MCF 10A (cell line): Measurements from ENCODE around the gene PLSCR2. TPM values are rescaled to one million over a fixed set of nuclear protein-coding genes. Genes with fewer than 3 reads are reported as not detected.

Experiments
- BruUV-seq: library from RNA; stranded (reverse); fragments of 400-500 nt; replicated peaks from 2 replicates; lab custom pipeline; 2021; lab: Mats Ljungman, UMichigan
- CTCF ChIA-PET: fragments of 300-600 bp; sonication (Branson Sonifier 250); formaldehyde crosslinking; extraction: SDS; loops from one replicate; lab custom pipeline; 2021; ENCODE audit warnings: antibody characterized with exemption, inconsistent platforms; lab: Yijun Ruan, JAX
- POLR2A ChIA-PET: fragments of 300-600, 350-650 bp; sonication (Branson Sonifier 250); formaldehyde crosslinking; extraction: SDS; loops from one replicate; lab custom pipeline; 2020; ENCODE audit warnings: antibody characterized with exemption, inconsistent platforms; lab: Yijun Ruan, JAX
- DNase-seq: peaks from one replicate; pipeline ENCODE4 v3.0.0-alpha.2; 2018; ENCODE audit not compliant: unreplicated experiment
- H3K27ac Mint-ChIP-seq: one replicate; pipeline ENCODE4 v1.8.0; 2022; ENCODE audit warnings: mild to moderate bottlenecking, low read depth, mixed read lengths; ENCODE audit not compliant: unreplicated experiment
- H3K27me3 Mint-ChIP-seq: one replicate; pipeline ENCODE4 v1.8.0; 2022; ENCODE audit warnings: mixed read lengths; ENCODE audit not compliant: insufficient read depth, unreplicated experiment
- H3K36me3 Mint-ChIP-seq: one replicate; pipeline ENCODE4 v1.8.0; 2022; ENCODE audit warnings: mild to moderate bottlenecking, moderate library complexity, mixed read lengths; ENCODE audit not compliant: insufficient read depth, unreplicated experiment
- H3K4me1 Mint-ChIP-seq: one replicate; pipeline ENCODE4 v1.8.0; 2022; ENCODE audit warnings: mixed read lengths; ENCODE audit not compliant: insufficient read depth, unreplicated experiment
- H3K4me3 Mint-ChIP-seq: one replicate; pipeline ENCODE4 v1.8.0; 2022; ENCODE audit warnings: mild to moderate bottlenecking, moderate library complexity, mixed read lengths; ENCODE audit not compliant: unreplicated experiment
- H3K9me3 Mint-ChIP-seq: one replicate; pipeline ENCODE4 v1.8.0; 2022; ENCODE audit warnings: mixed read lengths; ENCODE audit not compliant: unreplicated experiment
- CTCF ChIP-seq: fragments of 200-600 bp; IDR thresholded peaks from one replicate; pipeline ENCODE4 v1.8.0; 2022; ENCODE audit warnings: antibody characterized with exemption, mild to moderate bottlenecking; ENCODE audit not compliant: unreplicated experiment
- intact Hi-C: fragments of 100-400 bp; cut with micrococcal nuclease; formaldehyde crosslinking; loops from 2 replicates; pipeline ENCODE4 v1.14.1; 2022
- total RNA-seq: library from RNA; stranded (reverse); gene quantifications from 2 replicates; pipeline ENCODE4 v1.2.3, GENCODE V29; 2022

PLSCR2 gene
- total RNA-seq, 1 experiment from 2014 or later, result not detected

- Mint-ChIP-seq H3K36me3 (peaks cover 4% of the 10 kb centered on the region), H3K9me3 (no peaks in the 10 kb centered on the region), H3K27me3 (no peaks in the 10 kb centered on the region), H3K27ac (peak overlapping the region; percentile 79), H3K4me1 (peaks cover 22% of the 10 kb centered on the region), H3K4me3 (no peak overlapping the region)
- ChIA-PET CTCF (interaction anchor here (0.8 kb wide), 1 partner anchor 109 kb away, joined by 3 read pairs; no protein-coding TSS in a partner anchor), POLR2A (interaction anchor here (1.2 kb wide), 1 partner anchor 38 kb away, joined by 3 read pairs; no protein-coding TSS in a partner anchor)
- peak; percentile 58 for DNase-seq
- intact Hi-C loops, result no loop called here
- no peak for TF ChIP-seq CTCF
- no TSS peak for BruUV-seq
These were observed 651 bp downstream of the PLSCR2 start for GRCh38 chr3:146468671-146469149.

- POLR2A ChIA-PET, result interaction anchor here (1.2 kb wide), 1 partner anchor 38 kb away, joined by 3 read pairs; no protein-coding TSS in a partner anchor
- H3K27ac Mint-ChIP-seq, result peak overlapping the region; percentile 79
- BruUV-seq, result no TSS peak
- intact Hi-C loops, result no loop called here
- no peaks in the 10 kb centered on the region for H3K27me3 Mint-ChIP-seq
- peak; percentile 58 for DNase-seq
- H3K36me3 Mint-ChIP-seq, result peaks cover 3% of the 10 kb centered on the region
- H3K4me1 Mint-ChIP-seq, result peaks cover 20% of the 10 kb centered on the region
- CTCF ChIA-PET, result interaction anchor here (0.8 kb wide), 1 partner anchor 109 kb away, joined by 3 read pairs; no protein-coding TSS in a partner anchor
- H3K9me3 Mint-ChIP-seq, result no peaks in the 10 kb centered on the region
- no peak overlapping the region for H3K4me3 Mint-ChIP-seq
- TF ChIP-seq CTCF, result no peak
These were observed 1.1 kb downstream of the PLSCR2 start for GRCh38 chr3:146468234-146468633.

- ChIA-PET POLR2A (no interaction called here), CTCF (interaction anchor here (1.7 kb wide), 1 partner anchor 10 kb away, joined by 4 read pairs; no protein-coding TSS in a partner anchor)
- H3K4me1 Mint-ChIP-seq, result peaks cover 20% of the 10 kb centered on the region
- no peak overlapping the region for H3K4me3 Mint-ChIP-seq
- no peak for TF ChIP-seq CTCF
- no TSS peak for BruUV-seq
- DNase-seq, result peak; percentile 14
- no peaks in the 10 kb centered on the region for H3K9me3 Mint-ChIP-seq
- no peaks in the 10 kb centered on the region for H3K27me3 Mint-ChIP-seq
- intact Hi-C loops, result no loop called here
- no peaks in the 10 kb centered on the region for H3K36me3 Mint-ChIP-seq
- H3K27ac Mint-ChIP-seq, result peak overlapping the region; percentile 85
These were observed 2.8 kb downstream of the PLSCR2 start for GRCh38 chr3:146466604-146467003.

- BruUV-seq, result no TSS peak
- Mint-ChIP-seq H3K27ac (peak overlapping the region; percentile 85), H3K36me3 (no peaks in the 10 kb centered on the region), H3K9me3 (no peaks in the 10 kb centered on the region), H3K4me3 (no peak overlapping the region), H3K4me1 (peaks cover 20% of the 10 kb centered on the region), H3K27me3 (no peaks in the 10 kb centered on the region)
- no peak for TF ChIP-seq CTCF
- ChIA-PET POLR2A (interaction anchor here (1.5 kb wide), 1 partner anchor 79 kb away, joined by 4 read pairs; the partner anchor contains the start of gene PLSCR1), CTCF (interaction anchor here (1.7 kb wide), 1 partner anchor 11 kb away, joined by 4 read pairs; no protein-coding TSS in a partner anchor)
- intact Hi-C loops, result no loop called here
- DNase-seq, result no peak
These were observed 3.5 kb downstream of the PLSCR2 start for GRCh38 chr3:146465693-146466465.
